H9 (cell line): Measurements from ENCODE around the gene PARP3. TPM values are rescaled to one million over a fixed set of nuclear protein-coding genes. Genes with fewer than 3 reads are reported as not detected.

ENCODE experiments used
- DNase-seq: peaks from one replicate; pipeline ENCODE4 v3.0.0-alpha.2; 2017
- H2AFZ ChIP-seq: one replicate; pipeline ENCODE4 v1.6.1; 2013; ENCODE audit warnings: mild to moderate bottlenecking, low read length, control low read depth, moderate library complexity
- H2AK5ac ChIP-seq: 2 replicates; pipeline ENCODE4 v1.6.1; 2013; ENCODE audit warnings: low read length, control low read depth, mixed read lengths; ENCODE audit not compliant: insufficient read length
- H2BK120ac ChIP-seq: one replicate; pipeline ENCODE4 v1.6.1; 2013; ENCODE audit warnings: low read depth, mild to moderate bottlenecking, low read length, control low read depth, inconsistent platforms; ENCODE audit not compliant: poor library complexity, severe bottlenecking
- H2BK12ac ChIP-seq: 2 replicates; pipeline ENCODE4 v1.6.1; 2013; ENCODE audit warnings: low read length, control low read depth, mixed read lengths, low read depth; ENCODE audit not compliant: insufficient read length
- H2BK15ac ChIP-seq: 2 replicates; pipeline ENCODE4 v1.6.1; 2013; ENCODE audit warnings: low read depth, low read length, control low read depth
- H2BK20ac ChIP-seq: one replicate; pipeline ENCODE4 v1.6.1; 2013; ENCODE audit warnings: low read depth, mild to moderate bottlenecking, low read length, control low read depth, inconsistent platforms; ENCODE audit not compliant: poor library complexity, severe bottlenecking
- H2BK5ac ChIP-seq: 2 replicates; pipeline ENCODE4 v1.6.1; 2013; ENCODE audit warnings: low read length, control low read depth, mixed read lengths; ENCODE audit not compliant: insufficient read length
- H3K14ac ChIP-seq: 2 replicates; pipeline ENCODE4 v1.6.1; 2013; ENCODE audit warnings: low read length, control low read depth; ENCODE audit not compliant: insufficient read depth
- H3K18ac ChIP-seq: 2 replicates; pipeline ENCODE4 v1.6.1; 2013; ENCODE audit warnings: low read depth, mild to moderate bottlenecking, mixed read lengths, low read length, control low read depth; ENCODE audit not compliant: insufficient read length
- H3K23ac ChIP-seq: 2 replicates; pipeline ENCODE4 v1.6.1; 2013; ENCODE audit warnings: low read length, control low read depth, mixed read lengths, low read depth; ENCODE audit not compliant: insufficient read length
- H3K23me2 ChIP-seq: 2 replicates; pipeline ENCODE4 v1.6.1; 2013; ENCODE audit warnings: low read depth, mild to moderate bottlenecking, mixed read lengths, low read length, control low read depth; ENCODE audit not compliant: insufficient read length, poor library complexity, severe bottlenecking
- H3K27ac ChIP-seq: 2 replicates; pipeline ENCODE4 v1.5.1; 2013; ENCODE audit warnings: low read length, control low read depth, mixed read lengths, low read depth; ENCODE audit not compliant: insufficient read length
- H3K27me3 ChIP-seq: 2 replicates; pipeline ENCODE4 v1.6.1; 2013; ENCODE audit warnings: low read length, control low read depth, inconsistent platforms; ENCODE audit not compliant: insufficient read depth
- H3K4ac ChIP-seq: 2 replicates; pipeline ENCODE4 v1.6.1; 2013; ENCODE audit warnings: low read depth, mild to moderate bottlenecking, control low read depth, inconsistent platforms, low read length, moderate library complexity
- H3K4me1 ChIP-seq: 2 replicates; pipeline ENCODE4 v1.6.1; 2013; ENCODE audit warnings: low read length, control low read depth, inconsistent platforms; ENCODE audit not compliant: insufficient read depth
- H3K4me2 ChIP-seq: 2 replicates; pipeline ENCODE4 v1.6.1; 2013; ENCODE audit warnings: low read length, control low read depth, mixed read lengths; ENCODE audit not compliant: insufficient read length, insufficient read depth
- H3K56ac ChIP-seq: 2 replicates; pipeline ENCODE4 v1.6.1; 2013; ENCODE audit warnings: low read depth, mild to moderate bottlenecking, mixed read lengths, low read length, control low read depth; ENCODE audit not compliant: insufficient read length
- H3K79me1 ChIP-seq: 2 replicates; pipeline ENCODE4 v1.6.1; 2013; ENCODE audit warnings: low read depth, mild to moderate bottlenecking, moderate library complexity, low read length, control low read depth, inconsistent platforms; ENCODE audit not compliant: insufficient read depth, poor library complexity, severe bottlenecking
- H3K79me2 ChIP-seq: 2 replicates; pipeline ENCODE4 v1.6.1; 2013; ENCODE audit warnings: low read length, control low read depth, inconsistent platforms; ENCODE audit not compliant: insufficient read depth
- H3K9ac ChIP-seq: 2 replicates; pipeline ENCODE4 v1.6.1; 2013; ENCODE audit warnings: low read length, control low read depth, mixed read lengths; ENCODE audit not compliant: insufficient read length; ENCODE audit errors: extremely low read depth
- H3K9me3 ChIP-seq: one replicate; pipeline ENCODE4 v1.6.1; 2013; ENCODE audit warnings: low read depth, low read length, inconsistent platforms; ENCODE audit not compliant: control insufficient read depth
- H3T11ph ChIP-seq: one replicate; pipeline ENCODE4 v1.6.1; 2013; ENCODE audit warnings: mild to moderate bottlenecking, low read length, control low read depth, inconsistent platforms
- H4K20me1 ChIP-seq: one replicate; pipeline ENCODE4 v1.6.1; 2013; ENCODE audit not compliant: control insufficient read depth, insufficient read length, insufficient read depth
- H4K5ac ChIP-seq: 2 replicates; pipeline ENCODE4 v1.6.1; 2013; ENCODE audit warnings: low read depth, mild to moderate bottlenecking, mixed read lengths, low read length, control low read depth; ENCODE audit not compliant: insufficient read length
- H4K8ac ChIP-seq: replicated peaks from 2 replicates; pipeline ENCODE4 v1.6.1; 2013; ENCODE audit warnings: low read length, control low read depth, mixed read lengths, low read depth; ENCODE audit not compliant: insufficient read length
- H4K91ac ChIP-seq: 2 replicates; pipeline ENCODE4 v1.6.1; 2013; ENCODE audit warnings: low read depth, mild to moderate bottlenecking, moderate library complexity, mixed read lengths, low read length, control low read depth; ENCODE audit not compliant: insufficient read length
- H3K27ac Mint-ChIP-seq, 3 experiments: 2 replicates in 2 of 3; 3 replicates in 1 of 3; pipeline ENCODE4 v1.8.0; 2020 to 2021; ENCODE audit warnings: mixed read lengths in 3 of 3, mild to moderate bottlenecking in 1 of 3, moderate library complexity in 1 of 3
- H3K27me3 Mint-ChIP-seq: 2 replicates; pipeline ENCODE4 v1.8.0; 2021; ENCODE audit warnings: low read depth, mild to moderate bottlenecking, moderate library complexity, mixed read lengths
- H3K36me3 Mint-ChIP-seq, 3 experiments: 2 replicates in 2 of 3; 3 replicates in 1 of 3; pipeline ENCODE4 v1.8.0; 2020 to 2021; ENCODE audit warnings: low read depth in 3 of 3, mixed read lengths in 3 of 3; ENCODE audit not compliant: insufficient read depth in 1 of 3
- H3K4me1 Mint-ChIP-seq, 2 experiments: 2 replicates each; pipeline ENCODE4 v1.8.0; 2020; ENCODE audit warnings: mixed read lengths in 2 of 2
- H3K4me3 Mint-ChIP-seq, 2 experiments: 2 replicates in 1 of 2; 3 replicates in 1 of 2; pipeline ENCODE4 v1.8.0; 2020 to 2021; ENCODE audit warnings: mild to moderate bottlenecking in 2 of 2, mixed read lengths in 2 of 2, moderate library complexity in 1 of 2
- H3K9me3 Mint-ChIP-seq, 2 experiments: 2 replicates in 1 of 2; 3 replicates in 1 of 2; pipeline ENCODE4 v1.8.0; 2020; ENCODE audit warnings: mild to moderate bottlenecking in 2 of 2, mixed read lengths in 2 of 2, moderate library complexity in 1 of 2
- CTCF ChIP-seq: fragments of 200-600 bp; sonication (generic); conservative IDR thresholded peaks from 3 replicates; pipeline ENCODE4 v1.8.0; 2021; ENCODE audit warnings: antibody characterized with exemption, mild to moderate bottlenecking
- WGBS: extraction: QIAGEN DNeasy Blood & Tissue Kit; methylation state at CpG from one replicate; pipeline ENCODE4 v1.1.7; 2013; ENCODE audit warnings: missing lambda C conversion rate, low lambda C conversion rate, mixed read lengths; ENCODE audit not compliant: insufficient read length; ENCODE audit errors: extremely low coverage; 5-methylcytosine and 5-hydroxymethylcytosine counted together
- total RNA-seq: library from RNA; stranded (reverse); gene quantifications from 2 replicates; pipeline ENCODE4 v1.2.1, GENCODE V29; 2021

The PARP3 gene
- total RNA-seq, 1 experiment from 2014 or later, result 1.3 TPM

- H3K4me2 ChIP-seq, result no peak overlapping the region
- TF ChIP-seq CTCF, result no peak
- H2BK12ac ChIP-seq, result no peak overlapping the region
- H3K79me1 ChIP-seq, result no peaks in the 10 kb centered on the region
- H3K27ac Mint-ChIP-seq, result no peak overlapping the region
- no peaks in the 10 kb centered on the region for H3K79me2 ChIP-seq
- peaks cover 9% of the 10 kb centered on the region; the same call in 1 of the 2 replicates for H3K4me1 ChIP-seq
- no peak overlapping the region for H3K14ac ChIP-seq
- no peak overlapping the region for H3K4me3 Mint-ChIP-seq
- peaks cover 14% of the 10 kb centered on the region for H3K23me2 ChIP-seq
- H3K27ac ChIP-seq, result no peak overlapping the region
- H2BK20ac ChIP-seq, result no peak overlapping the region
- H3K4ac ChIP-seq, result no peak overlapping the region
- H3K4me1 Mint-ChIP-seq, result peaks cover 18 to 27% of the 10 kb centered on the region in 2 experiments
- WGBS, result no CpG with 5 or more reads among the region's 9 CpGs
- no peak overlapping the region for H3T11ph ChIP-seq
- no peak overlapping the region for H4K8ac ChIP-seq
- no peak overlapping the region for H2BK120ac ChIP-seq
- H2AFZ ChIP-seq, result no peak overlapping the region
- H2BK5ac ChIP-seq, result no peak overlapping the region
- H2AK5ac ChIP-seq, result no peak overlapping the region
- no peak overlapping the region for H4K91ac ChIP-seq
- no peaks in the 10 kb centered on the region for H3K9me3 ChIP-seq
- peaks cover 0 to 2% (median 0%) of the 10 kb centered on the region in 3 experiments; a peak in 3 of 7 replicates for H3K36me3 Mint-ChIP-seq
- H3K27me3 Mint-ChIP-seq, result peaks cover 34% of the 10 kb centered on the region
- peaks cover 7% of the 10 kb centered on the region; the same call in 1 of the 2 replicates for H3K27me3 ChIP-seq
- H3K23ac ChIP-seq, result no peak overlapping the region
- peaks cover 3% of the 10 kb centered on the region for H4K20me1 ChIP-seq
- peaks cover 0 to 2% of the 10 kb centered on the region in 2 experiments; a peak in 1 of 5 replicates for H3K9me3 Mint-ChIP-seq
- no peak overlapping the region for H3K18ac ChIP-seq
- DNase-seq, result no peak
- H3K56ac ChIP-seq, result no peak overlapping the region
- H3K9ac ChIP-seq, result no peak overlapping the region
- no peak overlapping the region for H4K5ac ChIP-seq
- H2BK15ac ChIP-seq, result no peak overlapping the region
Observed at GRCh38 chr3:51977446-51978142, 35.4 kb downstream of the PARP3 start.
